C4-2B (cell line): ENCODE results near the gene EDDM13.

Experiments used
- H3K27ac ChIP-seq: fragments of 450-650 bp; 2 replicates; pipeline ENCODE4 v1.5.1; 2017
- CTCF ChIP-seq: fragments of 450-650 bp; conservative IDR thresholded peaks from 2 replicates; pipeline ENCODE4 v1.5.1; 2017; ENCODE audit warnings: mild to moderate bottlenecking
- ZFX ChIP-seq: fragments of 450-650 bp; IDR thresholded peaks from 2 replicates; pipeline ENCODE4 v1.6.1; 2017

The EDDM13 gene

GRCh38 chr19:56350416-56351045 lies 78.0 kb downstream of the EDDM13 start:
- TF ChIP-seq CTCF (peak; percentile 89), ZFX (no peak)

GRCh38 chr19:56351208-56351607 lies 78.7 kb downstream of the EDDM13 start:
- TF ChIP-seq ZFX (no peak), CTCF (no peak)
- H3K27ac ChIP-seq = no peak overlapping the region

More at GRCh38 chr19:56350416-56351045, 78.0 kb downstream of the EDDM13 start:
- H3K27ac ChIP-seq = no peak overlapping the region

- H3K27ac ChIP-seq = no peak overlapping the region
These were observed 83.0 kb downstream of the EDDM13 start for GRCh38 chr19:56355517-56355916.

GRCh38 chr19:56356944-56357343 lies 84.4 kb downstream of the EDDM13 start:
- TF ChIP-seq CTCF (no peak), ZFX (no peak)
- H3K27ac ChIP-seq = no peak overlapping the region

More at GRCh38 chr19:56355517-56355916, 83.0 kb downstream of the EDDM13 start:
- no peak for TF ChIP-seq ZFX
- no peak for TF ChIP-seq CTCF
